Activated naive CD4-positive, alpha-beta T cell treated with anti-CD3 and anti-CD28 coated beads, Interleukin-2, amount 10 ng/mL, durations not matched to agents 7 days and 5 days (primary cell): ENCODE measurements around the gene NEURL4.

ENCODE experiments used
- CTCF ChIA-PET: fragments of 350-600 bp; sonication (Branson Sonifier 250); formaldehyde crosslinking; loops from one replicate; lab custom pipeline; 2021; ENCODE audit warnings: antibody characterized with exemption; lab: Charles Lee
- DNase-seq: peaks from one replicate; pipeline ENCODE4 v3.0.0-alpha.2; 2020
- H3K27ac Mint-ChIP-seq: one replicate; pipeline ENCODE4 v1.8.0; 2021; ENCODE audit warnings: mild to moderate bottlenecking, moderate library complexity, mixed read lengths
- H3K27me3 Mint-ChIP-seq: one replicate; pipeline ENCODE4 v1.8.0; 2021; ENCODE audit warnings: mild to moderate bottlenecking, mixed read lengths
- H3K36me3 Mint-ChIP-seq: one replicate; pipeline ENCODE4 v1.8.0; 2021; ENCODE audit warnings: mixed read lengths
- H3K4me1 Mint-ChIP-seq: one replicate; pipeline ENCODE4 v1.8.0; 2021; ENCODE audit warnings: mixed read lengths
- H3K4me3 Mint-ChIP-seq: one replicate; pipeline ENCODE4 v1.8.0; 2021; ENCODE audit warnings: mild to moderate bottlenecking, moderate library complexity, mixed read lengths
- H3K9me3 Mint-ChIP-seq: one replicate; pipeline ENCODE4 v1.8.0; 2021; ENCODE audit warnings: mixed read lengths

NEURL4 gene

DNA sequence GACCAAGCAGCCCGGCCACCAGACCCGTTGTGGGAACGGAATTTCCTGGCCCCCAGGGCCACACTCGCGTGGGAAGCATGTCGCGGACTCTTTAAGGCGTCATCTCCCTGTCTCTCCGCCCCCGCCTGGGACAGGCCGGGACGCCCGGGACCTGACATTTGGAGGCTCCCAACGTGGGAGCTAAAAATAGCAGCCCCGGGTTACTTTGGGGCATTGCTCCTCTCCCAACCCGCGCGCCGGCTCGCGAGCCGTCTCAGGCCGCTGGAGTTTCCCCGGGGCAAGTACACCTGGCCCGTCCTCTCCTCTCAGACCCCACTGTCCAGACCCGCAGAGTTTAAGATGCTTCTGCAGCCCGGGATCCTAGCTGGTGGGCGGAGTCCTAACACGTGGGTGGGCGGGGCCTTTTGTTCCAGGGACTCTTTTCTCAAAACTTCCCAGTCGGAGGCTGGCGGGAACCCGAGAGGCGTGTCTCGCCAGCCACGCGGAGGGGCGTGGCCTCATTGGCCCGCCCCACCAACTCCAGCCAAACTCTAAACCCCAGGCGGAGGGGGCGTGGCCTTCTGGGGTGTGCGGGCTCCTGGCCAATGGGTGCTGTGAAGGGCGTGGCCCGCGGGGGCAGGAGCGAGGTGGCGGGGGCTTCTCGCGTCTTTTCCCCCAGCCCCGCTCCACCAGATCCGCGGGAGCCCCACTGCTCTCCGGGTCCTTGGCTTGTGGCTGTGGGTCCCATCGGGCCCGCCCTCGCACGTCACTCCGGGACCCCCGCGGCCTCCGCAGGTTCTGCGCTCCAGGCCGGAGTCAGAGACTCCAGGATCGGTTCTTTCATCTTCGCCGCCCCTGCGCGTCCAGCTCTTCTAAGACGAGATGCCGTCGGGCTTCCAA lies 47.8 kb downstream of the NEURL4 start, which contains the start of gene SLC2A4:
Gene SLC2A4, plus strand, starts transcription at position 645 of the 879 bp plus-strand sequence. Its CDS starts 217 bp downstream, at position 862.
- peaks cover 28% of the 10 kb centered on the region for H3K4me1 Mint-ChIP-seq
- peak; percentile 90 for DNase-seq
- CTCF ChIA-PET, result interaction anchor here (0.6 to 10.4 kb wide), 6 partner anchors 9 to 280 kb away, joined by 3 to 78 read pairs (median 4); partner anchors contain the start of gene SENP3
- no peaks in the 10 kb centered on the region for H3K9me3 Mint-ChIP-seq
- peak within 1 kb of the TSS; percentile 45 for H3K27ac Mint-ChIP-seq
- no peaks in the 10 kb centered on the region for H3K36me3 Mint-ChIP-seq
- peaks cover 65% of the 10 kb centered on the region for H3K27me3 Mint-ChIP-seq
- H3K4me3 Mint-ChIP-seq, result peak within 1 kb of the TSS; percentile 71

DNA sequence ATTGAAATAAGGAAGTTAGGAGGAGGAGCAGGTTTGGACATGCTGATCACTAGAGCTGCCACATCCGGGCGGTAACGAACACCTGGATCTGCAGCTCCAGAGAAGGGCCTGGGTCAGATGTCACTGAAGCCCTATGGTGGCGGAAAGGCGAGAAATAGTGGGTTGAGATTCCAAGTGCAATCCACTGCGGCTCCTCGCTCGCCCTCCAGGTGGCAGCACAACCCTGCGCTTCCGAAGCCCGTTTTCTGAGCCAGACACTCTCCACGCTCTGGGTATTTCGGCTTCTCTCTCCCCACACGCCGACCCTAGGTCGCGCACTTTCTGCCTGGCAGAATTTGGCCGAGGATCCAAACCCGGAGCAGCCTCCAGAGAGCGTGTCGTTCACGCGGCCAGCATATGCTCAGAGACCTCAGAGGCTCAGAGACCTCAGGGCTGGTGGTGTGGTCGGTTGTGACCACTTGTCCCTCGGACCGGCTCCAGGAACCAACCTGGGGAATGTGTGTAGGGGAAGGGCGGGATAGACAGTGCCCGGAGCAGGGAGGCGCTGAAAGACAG lies 48.5 kb downstream of the NEURL4 start:
- Mint-ChIP-seq H3K27ac (peak overlapping the region; percentile 45), H3K36me3 (no peaks in the 10 kb centered on the region), H3K4me1 (peaks cover 28% of the 10 kb centered on the region), H3K4me3 (peak overlapping the region; percentile 71), H3K27me3 (peaks cover 61% of the 10 kb centered on the region), H3K9me3 (no peaks in the 10 kb centered on the region)
- peak; percentile 89 for DNase-seq
- CTCF ChIA-PET, result interaction anchor here (0.8 to 10.4 kb wide), 5 partner anchors 12 to 280 kb away, joined by 3 to 78 read pairs (median 4); partner anchors contain the start of gene ACAP1

DNA sequence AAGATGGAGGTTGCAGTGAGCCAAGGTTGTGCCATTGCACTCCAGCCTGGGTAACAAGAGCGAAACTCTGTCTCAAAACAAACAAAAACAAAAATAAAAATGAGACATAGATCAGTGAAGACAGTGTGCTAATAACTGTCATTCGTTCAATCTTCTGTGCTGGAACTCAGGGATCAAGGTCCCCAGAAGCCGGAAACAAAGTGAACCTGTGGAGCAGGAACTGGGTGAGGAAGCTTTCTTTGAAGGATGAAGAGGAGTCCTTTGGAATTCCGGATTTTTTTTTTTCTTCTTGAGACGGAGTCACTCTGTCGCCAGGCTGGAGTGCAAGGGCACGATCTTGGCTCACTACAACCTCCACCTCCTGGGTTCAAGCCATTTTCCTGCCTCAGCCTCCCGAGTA lies 49.7 kb downstream of the NEURL4 start:
- Mint-ChIP-seq H3K27me3 (peaks cover 52% of the 10 kb centered on the region), H3K27ac (no peak overlapping the region), H3K36me3 (no peaks in the 10 kb centered on the region), H3K9me3 (no peaks in the 10 kb centered on the region), H3K4me3 (no peak overlapping the region), H3K4me1 (peaks cover 28% of the 10 kb centered on the region)
- DNase-seq, result no peak
- CTCF ChIA-PET, result interaction anchor here (0.7 to 10.4 kb wide), 4 partner anchors 10 to 124 kb away, joined by 3 to 78 read pairs (median 4); no protein-coding TSS in a partner anchor

DNA sequence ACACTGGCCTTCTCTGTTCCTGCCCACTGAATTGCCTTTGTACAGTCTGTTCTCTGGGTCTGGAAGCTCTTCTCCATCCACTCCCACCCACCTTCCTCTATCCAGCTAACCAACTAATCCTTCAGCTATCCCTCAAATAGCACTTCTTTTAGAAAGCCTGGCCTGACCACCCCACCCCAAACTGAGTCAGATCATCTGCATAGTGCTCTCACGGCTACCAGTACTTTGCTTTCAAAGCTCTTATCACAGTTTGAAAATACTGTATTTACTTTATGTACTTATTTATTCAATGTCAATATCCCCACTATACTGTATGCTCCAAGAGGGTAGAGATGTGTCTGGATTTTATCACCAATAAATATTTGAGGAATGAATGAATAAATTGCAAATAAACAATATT lies 62.4 kb downstream of the NEURL4 start:
- H3K36me3 Mint-ChIP-seq, result peaks cover 3% of the 10 kb centered on the region
- H3K4me1 Mint-ChIP-seq, result peaks cover 24% of the 10 kb centered on the region
- no peak overlapping the region for H3K27ac Mint-ChIP-seq
- no peak for DNase-seq
- CTCF ChIA-PET, result interaction anchor here (1.4 kb wide), 1 partner anchor 30 kb away, joined by 3 read pairs; no protein-coding TSS in a partner anchor
- peaks cover 78% of the 10 kb centered on the region for H3K27me3 Mint-ChIP-seq
- H3K4me3 Mint-ChIP-seq, result no peak overlapping the region
- H3K9me3 Mint-ChIP-seq, result no peaks in the 10 kb centered on the region
